Nephron progenitor cell (in vitro differentiated cells): ENCODE data around the gene TXNRD1.

Experiments used
- DNase-seq: peaks from one replicate; pipeline ENCODE4 v3.0.0; 2021
- H3K27ac Mint-ChIP-seq: 2 replicates; pipeline ENCODE4 v1.8.0; 2021; ENCODE audit warnings: mild to moderate bottlenecking, moderate library complexity, mixed read lengths
- H3K27me3 Mint-ChIP-seq: 2 replicates; pipeline ENCODE4 v1.8.0; 2021; ENCODE audit warnings: mild to moderate bottlenecking, low read depth, mixed read lengths; ENCODE audit not compliant: poor library complexity
- H3K36me3 Mint-ChIP-seq: 2 replicates; pipeline ENCODE4 v1.8.0; 2021; ENCODE audit warnings: low read depth, mixed read lengths
- H3K4me1 Mint-ChIP-seq: 2 replicates; pipeline ENCODE4 v1.8.0; 2021; ENCODE audit warnings: mixed read lengths
- H3K4me3 Mint-ChIP-seq: 2 replicates; pipeline ENCODE4 v1.8.0; 2021; ENCODE audit warnings: mild to moderate bottlenecking, moderate library complexity, mixed read lengths
- H3K9me3 Mint-ChIP-seq: 2 replicates; pipeline ENCODE4 v1.8.0; 2021; ENCODE audit warnings: mild to moderate bottlenecking, moderate library complexity, mixed read lengths
- TF ChIP-seq, protein P1 (sequence below): fragments of 200-600 bp; sonication (generic); IDR thresholded peaks from 2 replicates; pipeline ENCODE4 v1.5.0; 2021; ENCODE audit warnings: antibody characterized with exemption

The TXNRD1 gene

DNA sequence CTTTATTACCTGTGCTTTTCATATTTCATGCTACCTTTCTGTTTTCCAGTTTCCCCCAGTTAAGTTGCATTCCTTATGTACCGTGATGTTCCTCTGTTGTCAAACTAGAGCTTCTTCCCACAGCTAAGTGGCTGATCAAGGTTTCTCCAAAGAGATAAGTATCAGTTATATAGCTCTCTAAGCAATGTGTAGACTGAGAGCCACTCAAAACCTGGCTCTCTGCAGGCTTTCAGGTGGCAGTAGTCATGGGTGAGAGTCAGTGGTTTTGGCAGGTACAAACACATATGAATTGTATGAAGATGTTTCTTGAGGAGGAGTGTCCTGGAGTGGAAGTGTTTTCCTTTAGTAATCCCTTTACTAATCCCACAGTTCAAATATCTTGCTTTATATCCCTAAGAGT is 28.4 kb downstream of the TXNRD1 start:
- H3K27ac Mint-ChIP-seq = no peak overlapping the region
- H3K4me3 Mint-ChIP-seq = no peak overlapping the region
- no peaks in the 10 kb centered on the region for H3K27me3 Mint-ChIP-seq
- H3K4me1 Mint-ChIP-seq = peaks cover 8% of the 10 kb centered on the region
- H3K9me3 Mint-ChIP-seq = peaks cover 8% of the 10 kb centered on the region
- no peaks in the 10 kb centered on the region for H3K36me3 Mint-ChIP-seq
- no peak for DNase-seq
- TF ChIP-seq, protein P1, sequence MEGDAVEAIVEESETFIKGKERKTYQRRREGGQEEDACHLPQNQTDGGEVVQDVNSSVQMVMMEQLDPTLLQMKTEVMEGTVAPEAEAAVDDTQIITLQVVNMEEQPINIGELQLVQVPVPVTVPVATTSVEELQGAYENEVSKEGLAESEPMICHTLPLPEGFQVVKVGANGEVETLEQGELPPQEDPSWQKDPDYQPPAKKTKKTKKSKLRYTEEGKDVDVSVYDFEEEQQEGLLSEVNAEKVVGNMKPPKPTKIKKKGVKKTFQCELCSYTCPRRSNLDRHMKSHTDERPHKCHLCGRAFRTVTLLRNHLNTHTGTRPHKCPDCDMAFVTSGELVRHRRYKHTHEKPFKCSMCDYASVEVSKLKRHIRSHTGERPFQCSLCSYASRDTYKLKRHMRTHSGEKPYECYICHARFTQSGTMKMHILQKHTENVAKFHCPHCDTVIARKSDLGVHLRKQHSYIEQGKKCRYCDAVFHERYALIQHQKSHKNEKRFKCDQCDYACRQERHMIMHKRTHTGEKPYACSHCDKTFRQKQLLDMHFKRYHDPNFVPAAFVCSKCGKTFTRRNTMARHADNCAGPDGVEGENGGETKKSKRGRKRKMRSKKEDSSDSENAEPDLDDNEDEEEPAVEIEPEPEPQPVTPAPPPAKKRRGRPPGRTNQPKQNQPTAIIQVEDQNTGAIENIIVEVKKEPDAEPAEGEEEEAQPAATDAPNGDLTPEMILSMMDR = no peak

DNA sequence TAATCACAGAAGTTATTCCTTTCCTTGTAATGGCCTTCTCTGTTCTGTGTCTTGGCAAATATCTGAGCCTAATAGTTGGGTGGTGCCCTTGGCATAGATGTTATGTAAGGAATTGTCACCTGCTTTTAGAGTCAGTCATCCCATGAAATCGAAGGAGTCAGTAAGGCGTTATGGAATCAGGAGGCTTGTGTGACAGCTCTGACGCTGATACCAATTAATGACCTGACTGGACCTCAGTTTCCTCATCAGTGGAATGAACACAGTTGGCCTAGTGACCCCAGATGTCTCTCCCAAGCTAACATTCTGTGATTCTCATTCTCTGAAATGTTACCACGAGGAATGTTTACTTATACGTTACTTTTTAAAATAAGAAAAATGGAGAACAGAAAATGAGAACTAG is 32.1 kb downstream of the TXNRD1 start:
- Mint-ChIP-seq H3K4me3 (no peak overlapping the region), H3K9me3 (peaks cover 8% of the 10 kb centered on the region), H3K27me3 (no peaks in the 10 kb centered on the region), H3K4me1 (peaks cover 8% of the 10 kb centered on the region), H3K27ac (no peak overlapping the region), H3K36me3 (no peaks in the 10 kb centered on the region)
- TF ChIP-seq, protein P1 = no peak
- no peak for DNase-seq

DNA sequence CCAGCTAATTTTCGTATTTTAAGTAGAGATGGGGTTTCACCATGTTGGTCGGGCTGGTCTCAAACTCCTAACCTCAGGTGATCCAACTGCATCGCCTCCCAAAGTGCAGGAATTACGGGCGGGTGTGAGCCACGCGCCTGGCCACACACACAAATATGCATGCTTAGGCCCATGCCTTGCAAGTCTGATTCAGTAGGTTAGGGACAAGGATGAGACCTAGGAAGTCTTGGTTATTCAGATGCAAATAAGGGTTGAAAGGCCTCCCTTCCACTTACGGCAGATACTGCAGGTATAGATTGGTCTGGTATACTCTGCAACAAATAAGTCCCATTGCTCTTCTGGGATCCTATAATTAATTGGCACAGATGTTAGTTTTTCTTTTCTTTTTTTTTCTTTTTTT is 32.9 kb downstream of the TXNRD1 start:
- no peak overlapping the region for H3K4me3 Mint-ChIP-seq
- H3K9me3 Mint-ChIP-seq = peaks cover 8% of the 10 kb centered on the region
- no peaks in the 10 kb centered on the region for H3K36me3 Mint-ChIP-seq
- peaks cover 2% of the 10 kb centered on the region for H3K27me3 Mint-ChIP-seq
- TF ChIP-seq, protein P1 = no peak
- peaks cover 5% of the 10 kb centered on the region for H3K4me1 Mint-ChIP-seq
- no peak for DNase-seq
- no peak overlapping the region for H3K27ac Mint-ChIP-seq

DNA sequence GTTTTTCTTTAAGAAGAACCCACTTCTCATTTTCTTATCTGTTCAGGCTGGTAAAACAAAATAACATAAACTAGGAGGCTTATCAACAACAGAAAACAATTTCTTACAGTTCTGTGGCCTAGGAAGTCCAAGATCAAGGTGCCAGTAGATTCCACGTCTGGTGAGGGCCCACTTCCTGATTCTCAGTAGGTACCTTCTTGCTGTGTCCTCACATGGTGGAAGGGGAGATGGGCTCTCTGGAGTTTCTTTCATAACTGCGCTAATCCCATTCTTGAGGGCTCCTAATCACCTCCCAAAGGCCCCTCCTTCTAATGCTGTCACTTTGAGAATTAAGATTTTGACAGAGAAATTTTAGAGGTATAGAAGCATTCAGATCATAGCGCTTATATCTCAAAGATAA is 33.4 kb downstream of the TXNRD1 start:
- H3K4me3 Mint-ChIP-seq = no peak overlapping the region
- H3K27ac Mint-ChIP-seq = no peak overlapping the region
- H3K27me3 Mint-ChIP-seq = peaks cover 2% of the 10 kb centered on the region
- H3K4me1 Mint-ChIP-seq = no peaks in the 10 kb centered on the region
- peaks cover 8% of the 10 kb centered on the region for H3K9me3 Mint-ChIP-seq
- DNase-seq = no peak
- TF ChIP-seq, protein P1 = no peak
- no peaks in the 10 kb centered on the region for H3K36me3 Mint-ChIP-seq

DNA sequence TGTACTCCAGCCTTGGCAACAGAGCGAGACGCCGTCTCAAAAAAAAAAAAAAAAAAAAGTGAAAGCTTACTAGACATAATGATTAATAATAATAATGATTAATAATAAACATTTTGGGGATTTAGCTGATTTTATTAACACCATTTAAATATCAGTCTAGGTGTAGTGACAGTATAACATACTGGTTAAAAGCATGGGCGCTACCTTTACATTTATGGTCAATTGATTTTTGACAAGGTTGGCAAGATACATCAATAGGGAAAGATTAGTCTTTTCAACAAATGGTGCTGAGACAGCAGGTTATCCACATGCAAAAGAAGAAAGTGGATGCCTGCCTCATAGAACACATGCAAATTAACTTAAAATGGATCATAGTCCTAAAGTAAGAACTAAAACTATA is 34.3 kb downstream of the TXNRD1 start:
- no peaks in the 10 kb centered on the region for H3K4me1 Mint-ChIP-seq
- no peak overlapping the region for H3K27ac Mint-ChIP-seq
- H3K27me3 Mint-ChIP-seq = peaks cover 2% of the 10 kb centered on the region
- DNase-seq = no peak
- no peaks in the 10 kb centered on the region for H3K36me3 Mint-ChIP-seq
- peaks cover 8% of the 10 kb centered on the region for H3K9me3 Mint-ChIP-seq
- H3K4me3 Mint-ChIP-seq = no peak overlapping the region
- TF ChIP-seq, protein P1 = no peak

DNA sequence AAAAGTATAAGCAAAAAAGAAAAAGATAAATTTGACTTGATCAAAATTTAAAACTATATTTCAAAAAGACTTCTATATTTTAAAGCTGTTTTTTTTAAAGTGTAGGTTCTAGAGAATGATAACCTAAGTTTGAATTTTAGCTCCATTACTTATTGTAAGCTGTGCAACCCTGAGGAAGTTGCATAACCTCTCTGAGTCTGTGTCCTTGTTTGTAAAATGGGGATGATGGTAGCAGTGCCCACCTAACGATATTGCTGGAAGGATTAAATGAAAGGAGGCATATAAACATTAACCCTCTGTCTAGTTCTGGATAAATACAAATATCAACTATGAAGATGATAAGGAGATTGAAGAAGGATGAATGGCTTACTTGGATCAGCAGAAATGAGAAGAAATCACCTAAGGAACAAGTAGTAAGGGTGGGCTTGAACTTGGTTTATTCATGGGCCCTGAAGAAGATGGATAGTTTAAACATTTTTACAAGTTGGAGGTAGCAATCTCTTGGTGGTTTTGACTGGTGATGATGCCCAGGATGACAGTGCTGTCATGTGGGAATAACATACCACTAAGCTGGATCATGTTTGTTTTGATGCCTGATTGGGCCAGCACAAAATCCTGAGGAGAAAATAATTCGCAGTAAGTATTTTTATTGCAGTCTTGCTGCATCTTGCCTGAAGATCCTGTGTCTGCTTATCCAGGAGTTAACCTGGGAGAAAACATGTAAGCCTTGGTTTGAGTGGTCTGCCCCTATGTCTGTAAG is 35.0 kb downstream of the TXNRD1 start:
- DNase-seq = no peak
- TF ChIP-seq, protein P1 = no peak
- H3K27ac Mint-ChIP-seq = no peak overlapping the region
- peaks cover 2% of the 10 kb centered on the region for H3K27me3 Mint-ChIP-seq
- no peaks in the 10 kb centered on the region for H3K36me3 Mint-ChIP-seq
- H3K9me3 Mint-ChIP-seq = peaks cover 8% of the 10 kb centered on the region
- H3K4me1 Mint-ChIP-seq = no peaks in the 10 kb centered on the region
- H3K4me3 Mint-ChIP-seq = no peak overlapping the region
